Uterus (tissue), 4 donors: ENCODE data around the gene DAPP1. TPM values are rescaled to one million over a fixed set of nuclear protein-coding genes. Genes with fewer than 3 reads are reported as not detected.

Experiments used
- DNase-seq, 2 donors: peaks; one replicate each; pipeline ENCODE4 v3.0.0-alpha.2; 2019 to 2020
- H3K27ac ChIP-seq, 2 donors: fragments of 200-600 bp; sonication (generic); 1 replicate in 1 of 2; 2 replicates in 1 of 2; pipeline ENCODE4 v1.5.1; 2016 to 2018
- H3K27me3 ChIP-seq, 2 donors: fragments of 200-600 bp; sonication (generic); one replicate each; pipeline ENCODE4 v1.5.1; 2018 to 2019; ENCODE audit warnings: control low read depth in 1 of 2
- H3K36me3 ChIP-seq, 2 donors: fragments of 200-600 bp; sonication (generic); one replicate each; pipeline ENCODE4 v1.5.1; 2019; ENCODE audit warnings: control low read depth in 1 of 2
- H3K4me1 ChIP-seq, 2 donors: fragments of 200-600 bp; sonication (generic); one replicate each; pipeline ENCODE4 v1.5.1; 2018 to 2019; ENCODE audit warnings: control low read depth in 1 of 2
- H3K4me3 ChIP-seq, 2 donors: fragments of 200-600 bp; sonication (generic); 1 replicate in 1 of 2; 2 replicates in 1 of 2; pipeline ENCODE4 v1.5.1; 2018 to 2019; ENCODE audit warnings: mild to moderate bottlenecking in 1 of 2
- H3K9me3 ChIP-seq, 2 donors: fragments of 200-600 bp; sonication (generic); one replicate each; pipeline ENCODE4 v1.5.1; 2019; ENCODE audit warnings: control low read depth in 1 of 2
- CTCF ChIP-seq, 4 experiments: fragments of 200-600 bp in 2 of 4; fragments of 450-650 bp in 2 of 4; sonication (generic) in 2 of 4; IDR thresholded peaks; one replicate each; pipeline ENCODE4 v1.5.1; 2016 to 2019; ENCODE audit warnings: antibody characterized with exemption in 4 of 4, mild to moderate bottlenecking in 2 of 4, moderate library complexity in 1 of 4
- POLR2A ChIP-seq, 2 donors: fragments of 450-650 bp; IDR thresholded peaks; one replicate each; pipeline ENCODE4 v1.6.1; 2016; ENCODE audit warnings: antibody characterized with exemption in 2 of 2, mild to moderate bottlenecking in 1 of 2, moderate library complexity in 1 of 2
- intact Hi-C: fragments of 100-400 bp; cut with DNase I; formaldehyde crosslinking; loops from one replicate; pipeline ENCODE4 v1.15.1; 2023; ENCODE audit warnings: low total_unique reads
- total RNA-seq, 4 donors: library from RNA; depleted of rRNA in 3 of 4; stranded (reverse); fragments of >200 nt in 3 of 4; gene quantifications; one replicate each; pipeline versions ENCODE4 v1.1.0 to v1.2.4, GENCODE V29; 2014 to 2023
- donor health status: DM: yes; HTN: yes; CAD: no.

DAPP1 gene
- total RNA-seq, 4 donors from 2014 or later: 1.8 to 7.2 (median 2.8) TPM

GRCh38 chr4:99835942-99836341 is 19.3 kb downstream of the DAPP1 start:
- no peak for TF ChIP-seq CTCF (IDR thresholded peaks at IDR 0.05)
- no peak for TF ChIP-seq POLR2A (IDR thresholded peaks at IDR 0.05)
- no peaks in the 10 kb centered on the region for H3K27me3 ChIP-seq
- no peaks in the 10 kb centered on the region for H3K9me3 ChIP-seq
- intact Hi-C loops: no loop called here
- DNase-seq: no peak
- no peaks in the 10 kb centered on the region for H3K36me3 ChIP-seq
- no peak overlapping the region for H3K27ac ChIP-seq
- no peaks in the 10 kb centered on the region for H3K4me1 ChIP-seq
- no peak overlapping the region for H3K4me3 ChIP-seq

GRCh38 chr4:99838927-99839326 is 22.3 kb downstream of the DAPP1 start:
- Histone ChIP-seq H3K9me3 (no peaks in the 10 kb centered on the region), H3K4me3 (no peak overlapping the region), H3K27me3 (no peaks in the 10 kb centered on the region), H3K27ac (no peak overlapping the region), H3K4me1 (no peaks in the 10 kb centered on the region), H3K36me3 (no peaks in the 10 kb centered on the region)
- intact Hi-C loops: no loop called here
- TF ChIP-seq CTCF (IDR thresholded peaks at IDR 0.05) (no peak), POLR2A (IDR thresholded peaks at IDR 0.05) (no peak)
- DNase-seq: no peak

GRCh38 chr4:99841129-99841528 is 24.5 kb downstream of the DAPP1 start:
- TF ChIP-seq CTCF (IDR thresholded peaks at IDR 0.05) (no peak), POLR2A (IDR thresholded peaks at IDR 0.05) (no peak)
- DNase-seq: no peak

DNA sequence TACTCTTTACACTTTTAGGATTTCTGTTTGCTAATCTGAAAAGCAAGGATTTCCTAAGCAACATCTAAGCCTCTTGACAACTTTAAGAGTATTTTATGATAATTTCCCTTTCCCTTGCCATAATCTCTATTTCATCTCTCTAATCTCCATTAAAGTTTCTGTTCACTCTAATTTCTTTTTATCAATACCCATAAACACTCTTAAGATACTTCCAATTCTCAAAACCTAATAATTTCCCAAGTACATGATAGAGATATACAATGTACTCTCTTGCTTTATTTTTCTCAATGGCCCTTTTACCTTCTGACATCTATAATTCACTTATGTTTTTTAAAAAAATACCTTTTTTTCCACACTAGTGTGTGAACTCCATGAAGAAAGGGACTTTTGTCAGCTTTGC is 26.8 kb downstream of the DAPP1 start:
- Histone ChIP-seq H3K4me1 (no peaks in the 10 kb centered on the region), H3K27me3 (no peaks in the 10 kb centered on the region), H3K27ac (no peak overlapping the region), H3K9me3 (no peaks in the 10 kb centered on the region), H3K4me3 (no peak overlapping the region), H3K36me3 (no peaks in the 10 kb centered on the region)
- DNase-seq: no peak
- TF ChIP-seq CTCF (IDR thresholded peaks at IDR 0.05) (no peak), POLR2A (IDR thresholded peaks at IDR 0.05) (no peak)
- intact Hi-C loops: no loop called here

More at GRCh38 chr4:99841129-99841528, 24.5 kb downstream of the DAPP1 start:
- H3K27me3 ChIP-seq: no peaks in the 10 kb centered on the region
- no peaks in the 10 kb centered on the region for H3K36me3 ChIP-seq
- no peaks in the 10 kb centered on the region for H3K4me1 ChIP-seq
- intact Hi-C loops: no loop called here
- H3K27ac ChIP-seq: no peak overlapping the region
- H3K9me3 ChIP-seq: no peaks in the 10 kb centered on the region
- H3K4me3 ChIP-seq: no peak overlapping the region

GRCh38 chr4:99844048-99844447 is 27.4 kb downstream of the DAPP1 start:
- intact Hi-C loops: no loop called here
- TF ChIP-seq CTCF (IDR thresholded peaks at IDR 0.05): no peak
- no peak for TF ChIP-seq POLR2A (IDR thresholded peaks at IDR 0.05)

More at GRCh38 chr4:99844048-99844447, 27.4 kb downstream of the DAPP1 start:
- no peaks in the 10 kb centered on the region for H3K27me3 ChIP-seq
- no peaks in the 10 kb centered on the region for H3K4me1 ChIP-seq
- no peaks in the 10 kb centered on the region for H3K9me3 ChIP-seq
- no peaks in the 10 kb centered on the region for H3K36me3 ChIP-seq
- DNase-seq: no peak
- H3K27ac ChIP-seq: no peak overlapping the region
- H3K4me3 ChIP-seq: no peak overlapping the region
